GM19324 (cell line): ENCODE measurements around the gene HIC2.
"Not testable (repeated sequence)": the region's sequence is repeated elsewhere in the genome, so short reads cannot be mapped to it uniquely, and the experiment has no call there.

Source experiments
- ATAC-seq: cut with Tn5 transposase; IDR thresholded peaks from one replicate; pipeline ENCODE4 v1.9.1; 2021; ENCODE audit warnings: mild to moderate bottlenecking, moderate library complexity; ENCODE audit not compliant: unreplicated experiment, low FRiP score

HIC2 gene

GRCh38 chr22:21449531-21450319, 32.6 kb downstream of the HIC2 start:
- no peak for ATAC-seq

- ATAC-seq: no peak
Observed at GRCh38 chr22:21450320-21450831, 33.2 kb downstream of the HIC2 start.

GRCh38 chr22:21450858-21451353, 33.7 kb downstream of the HIC2 start:
- no peak for ATAC-seq

GRCh38 chr22:21451545-21452520, 34.7 kb downstream of the HIC2 start:
- no peak for ATAC-seq

GRCh38 chr22:21452666-21453065, 35.5 kb downstream of the HIC2 start:
- ATAC-seq: not testable (repeated sequence)

- ATAC-seq: not testable (repeated sequence)
Observed at GRCh38 chr22:21454998-21455333, 37.8 kb downstream of the HIC2 start.

GRCh38 chr22:21455334-21456089, 38.3 kb downstream of the HIC2 start:
- no peak for ATAC-seq

- no peak for ATAC-seq
Observed at GRCh38 chr22:21457023-21457787, 40.0 kb downstream of the HIC2 start.

GRCh38 chr22:21462672-21463071, 45.5 kb downstream of the HIC2 start:
- not testable (repeated sequence) for ATAC-seq

GRCh38 chr22:21467337-21468193, 50.4 kb downstream of the HIC2 start, which contains the start of gene TMEM191C:
Gene TMEM191C, plus strand, starts transcription at chr22:21467387. Its CDS starts 73 bp downstream, at chr22:21467460.
- peak; percentile 14 for ATAC-seq

- ATAC-seq: peak; percentile 86
Observed at GRCh38 chr22:21468194-21469096, 51.3 kb downstream of the HIC2 start.

- ATAC-seq: not testable (repeated sequence)
Observed at GRCh38 chr22:21469097-21469994, 52.2 kb downstream of the HIC2 start.

- ATAC-seq: not testable (repeated sequence)
Observed at GRCh38 chr22:21472984-21473383, 55.8 kb downstream of the HIC2 start.

GRCh38 chr22:21473664-21474063, 56.5 kb downstream of the HIC2 start:
- not testable (repeated sequence) for ATAC-seq

GRCh38 chr22:21484039-21484438, 66.9 kb downstream of the HIC2 start:
- ATAC-seq: not testable (repeated sequence)

GRCh38 chr22:21487723-21488122, 70.6 kb downstream of the HIC2 start:
- ATAC-seq: not testable (repeated sequence)
